Measurements from ENCODE around the gene CCDC177.
A peak's percentile ranks its signal among the peaks of the same experiment; 100 is the strongest.

Gene CCDC177

GRCh38 chr14:69574263-69574953 lies at the start of gene CCDC177:
CCDC177 (minus strand) TSS chr14:69574871; CDS start chr14:69573622, 1,249 bp downstream.
- DNase-seq (ENCODE audit: low read depth in 2 of 3, low spot score in 2 of 3), result peak; percentile 31 to 52 (median 41)

DNA sequence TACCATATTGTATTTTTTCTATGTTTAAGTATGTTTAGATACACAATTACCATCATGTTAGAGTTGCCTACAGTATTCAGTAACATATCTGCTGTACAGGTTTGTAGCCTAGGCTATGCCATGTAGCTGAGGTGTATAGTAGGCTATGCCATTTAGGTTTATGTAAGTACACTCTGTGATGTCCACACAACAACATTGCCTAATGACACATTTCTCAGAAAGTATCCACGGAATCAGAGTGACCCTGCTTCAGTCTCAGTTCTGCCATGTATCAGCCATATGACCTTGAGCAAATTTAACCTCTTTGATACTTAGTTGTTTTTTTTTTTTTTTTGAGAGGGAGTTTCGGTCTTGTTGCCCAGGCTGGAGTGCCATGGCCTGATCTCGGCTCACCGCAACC lies 49.5 kb upstream of the CCDC177 start:
- DNase-seq (ENCODE audit: low read depth in 2 of 3, low spot score in 2 of 3), result no peak

DNA sequence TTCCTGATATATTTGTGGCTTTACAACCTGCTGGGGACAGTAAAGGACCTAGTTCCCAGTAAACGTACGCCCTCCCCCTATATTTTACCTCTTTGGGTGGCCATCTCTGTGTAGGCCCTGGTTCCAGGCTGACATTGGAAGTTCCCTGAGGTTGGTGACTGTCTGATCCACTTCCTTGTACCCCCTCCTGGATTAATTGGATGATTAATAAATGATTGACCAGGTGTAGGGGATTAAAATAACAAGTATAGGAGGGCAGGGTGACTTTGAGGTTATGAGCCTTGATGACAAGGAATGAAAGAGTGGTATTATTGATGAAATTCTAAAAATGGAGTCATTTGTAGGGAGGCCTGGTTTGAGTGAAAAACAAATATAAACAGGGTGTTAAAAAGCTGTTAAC lies 46.3 kb upstream of the CCDC177 start:
- no peak for DNase-seq (ENCODE audit: low read depth in 2 of 3, low spot score in 2 of 3)

GRCh38 chr14:69620211-69620611 lies 45.5 kb upstream of the CCDC177 start:
- no peak for DNase-seq (ENCODE audit: low read depth in 2 of 3, low spot score in 2 of 3)

DNA sequence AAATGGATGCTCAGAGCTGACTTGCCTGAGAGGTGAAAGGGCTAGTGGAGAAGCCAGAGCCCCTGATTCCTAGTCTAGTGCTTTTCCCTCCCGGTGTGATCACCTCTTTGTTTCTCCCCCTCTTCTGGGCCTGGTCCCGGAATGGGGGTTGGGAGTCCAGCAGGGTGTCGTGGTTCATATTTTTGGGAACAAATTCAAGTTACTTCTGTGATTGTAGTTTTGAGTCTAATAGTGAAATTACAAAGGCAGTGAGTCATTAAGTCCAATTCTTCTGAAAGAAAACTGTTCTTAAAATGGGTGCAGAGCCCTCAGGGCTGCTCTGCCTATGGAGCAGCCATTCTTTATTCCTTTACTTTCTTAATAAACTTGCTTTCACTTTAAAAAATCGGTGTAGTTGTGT lies 44.3 kb upstream of the CCDC177 start:
- no peak for DNase-seq (ENCODE audit: low read depth in 2 of 3, low spot score in 2 of 3)

DNA sequence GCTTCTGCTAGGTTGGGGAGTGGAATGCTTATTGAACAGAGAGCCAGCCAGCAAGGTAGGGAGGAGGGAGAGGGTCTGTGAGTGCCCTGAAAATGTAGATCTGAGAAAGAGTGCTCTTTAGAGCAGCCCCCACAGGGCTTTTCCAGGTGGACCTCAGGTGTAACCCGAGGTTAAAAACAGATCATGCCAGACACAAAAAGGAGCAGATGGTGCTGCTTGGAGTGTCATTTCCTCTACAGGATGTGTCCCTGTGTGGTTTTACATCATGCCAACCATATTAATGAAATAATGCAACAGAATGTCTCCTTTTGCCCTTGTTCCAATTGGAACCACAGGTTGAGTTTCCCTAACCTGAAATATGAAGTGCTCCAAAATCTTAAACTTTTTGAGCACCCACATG lies 43.1 kb upstream of the CCDC177 start:
- no peak for DNase-seq (ENCODE audit: low read depth in 2 of 3, low spot score in 2 of 3)

DNA sequence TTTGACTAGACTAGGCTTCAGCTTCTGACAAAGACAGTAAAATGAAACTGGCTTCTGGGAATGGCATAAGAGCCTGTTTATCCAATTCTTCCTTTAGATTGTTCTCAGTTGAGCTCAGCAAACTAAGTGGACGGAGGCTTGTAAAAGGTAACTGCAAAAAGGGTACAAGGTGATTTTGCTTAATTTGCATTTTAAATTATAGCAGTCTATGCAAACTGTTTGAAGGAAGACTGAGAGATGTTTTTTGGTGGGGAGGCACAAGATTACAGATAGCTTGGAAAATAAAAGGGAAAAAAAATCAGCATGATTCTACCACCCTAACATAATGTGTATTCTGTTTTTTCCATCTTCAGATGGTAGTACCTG lies 41.7 kb upstream of the CCDC177 start:
- no peak for DNase-seq (ENCODE audit: low read depth in 2 of 3, low spot score in 2 of 3)

- no peak for DNase-seq (ENCODE audit: low read depth in 2 of 3, low spot score in 2 of 3)
Measured at GRCh38 chr14:69615496-69616407, 41.1 kb upstream of the CCDC177 start.

GRCh38 chr14:69615121-69615495 lies 40.4 kb upstream of the CCDC177 start:
- DNase-seq (ENCODE audit: low read depth in 2 of 3, low spot score in 2 of 3), result no peak

DNA sequence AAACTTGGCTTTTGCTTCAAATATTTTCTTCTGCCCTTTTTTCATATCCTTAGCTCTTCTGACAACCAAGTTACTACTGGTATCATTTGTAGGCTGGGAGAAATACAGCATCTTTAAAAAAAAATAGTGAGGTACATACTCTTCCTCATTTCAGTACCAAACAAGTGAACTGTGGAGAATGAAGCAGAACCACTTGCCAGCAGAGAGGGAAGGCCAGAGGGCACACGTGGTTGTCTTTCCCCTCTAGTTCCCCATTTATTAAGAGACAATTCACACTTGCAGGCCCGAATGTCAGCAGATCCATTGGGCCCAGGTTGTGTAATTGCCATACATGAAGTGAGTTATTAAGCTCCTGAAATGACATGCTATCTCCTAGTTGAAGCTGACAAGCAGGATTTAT lies 39.9 kb upstream of the CCDC177 start:
- no peak for DNase-seq (ENCODE audit: low read depth in 2 of 3, low spot score in 2 of 3)

- no peak for DNase-seq (ENCODE audit: low read depth in 2 of 3, low spot score in 2 of 3)
Measured at GRCh38 chr14:69613312-69614073, 38.8 kb upstream of the CCDC177 start.

- no peak for DNase-seq (ENCODE audit: low read depth in 2 of 3, low spot score in 2 of 3)
Measured at GRCh38 chr14:69612783-69613130, 38.1 kb upstream of the CCDC177 start.

DNA sequence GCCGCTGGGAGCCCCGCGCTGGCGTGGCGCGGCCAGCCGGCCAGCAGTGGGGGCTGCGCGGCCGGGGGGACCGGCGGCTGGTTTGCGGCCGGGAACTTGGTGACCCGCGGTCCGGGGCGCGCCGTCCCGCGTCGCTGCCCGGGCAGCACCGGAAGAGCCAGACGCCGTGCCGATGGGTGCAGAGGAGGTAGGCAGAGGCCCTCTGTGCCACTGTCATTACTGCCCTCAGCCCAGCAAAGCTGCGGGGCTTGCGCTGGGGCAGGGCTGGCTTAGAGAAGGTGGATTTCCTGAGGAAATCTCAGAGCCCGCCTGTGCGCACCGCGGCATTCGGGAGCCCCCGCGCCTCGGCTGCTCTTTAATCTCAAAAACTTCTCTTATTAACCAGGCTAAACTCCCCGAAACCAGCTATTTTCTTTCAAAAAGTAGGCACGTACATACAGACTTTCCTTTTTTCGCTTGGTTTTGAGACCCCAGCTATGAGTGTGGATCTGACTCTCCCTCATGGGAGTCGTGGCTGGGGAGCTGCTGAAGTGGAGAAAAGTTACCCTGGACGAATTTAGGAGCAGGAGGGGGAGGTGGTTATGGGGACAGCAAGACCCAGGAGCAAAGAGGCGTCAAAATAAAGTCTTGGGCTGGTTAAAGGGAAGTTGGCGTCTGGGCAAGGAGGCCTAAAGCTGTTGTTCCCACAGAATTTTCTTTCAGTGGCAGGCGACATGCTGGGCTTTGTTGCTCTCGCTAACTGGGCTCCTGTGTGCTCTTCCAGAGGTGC lies 37.5 kb upstream of the CCDC177 start:
- no peak for DNase-seq (ENCODE audit: low read depth in 2 of 3, low spot score in 2 of 3)

- DNase-seq (ENCODE audit: low read depth in 2 of 3, low spot score in 2 of 3), result peak; percentile 67 to 89 (median 70)
Measured at GRCh38 chr14:69611172-69612013, 36.7 kb upstream of the CCDC177 start, which contains the start of gene SUSD6. SUSD6 (plus strand) TSS chr14:69611596; CDS start chr14:69658593, 46,997 bp downstream.

- no peak for DNase-seq (ENCODE audit: low read depth in 2 of 3, low spot score in 2 of 3)
Measured at GRCh38 chr14:69610874-69611171, 36.2 kb upstream of the CCDC177 start.

GRCh38 chr14:69610020-69610873 lies 35.6 kb upstream of the CCDC177 start:
- DNase-seq (ENCODE audit: low read depth in 2 of 3, low spot score in 2 of 3), result no peak

GRCh38 chr14:69606258-69607184 lies 31.9 kb upstream of the CCDC177 start:
- no peak for DNase-seq (ENCODE audit: low read depth in 2 of 3, low spot score in 2 of 3)

GRCh38 chr14:69605738-69606137 lies 31.1 kb upstream of the CCDC177 start:
- no peak for DNase-seq (ENCODE audit: low read depth in 2 of 3, low spot score in 2 of 3)

All from activated CD8-positive, alpha-beta memory T cell treated with anti-CD3 and anti-CD28 coated beads for 48 hours (primary cell).